Subcutaneous adipose tissue (tissue), 4 donors: ENCODE results near the gene REPS1. TPM values are rescaled to one million over a fixed set of nuclear protein-coding genes. Genes with fewer than 3 reads are reported as not detected.

Experiments
- CTCF ChIP-seq: fragments of 450-650 bp; IDR thresholded peaks from one replicate; pipeline ENCODE4 v1.5.1; 2016; ENCODE audit warnings: low read depth, mild to moderate bottlenecking, control low read depth, antibody characterized with exemption, moderate library complexity
- total RNA-seq, 4 donors: library from RNA; depleted of rRNA; stranded (reverse); fragments of >200 nt; gene quantifications; one replicate each; pipeline ENCODE4 v1.1.0, GENCODE V29; 2016

The REPS1 gene
- total RNA-seq, 4 donors from 2014 or later = 27.1 to 47.3 (median 33.1) TPM

DNA sequence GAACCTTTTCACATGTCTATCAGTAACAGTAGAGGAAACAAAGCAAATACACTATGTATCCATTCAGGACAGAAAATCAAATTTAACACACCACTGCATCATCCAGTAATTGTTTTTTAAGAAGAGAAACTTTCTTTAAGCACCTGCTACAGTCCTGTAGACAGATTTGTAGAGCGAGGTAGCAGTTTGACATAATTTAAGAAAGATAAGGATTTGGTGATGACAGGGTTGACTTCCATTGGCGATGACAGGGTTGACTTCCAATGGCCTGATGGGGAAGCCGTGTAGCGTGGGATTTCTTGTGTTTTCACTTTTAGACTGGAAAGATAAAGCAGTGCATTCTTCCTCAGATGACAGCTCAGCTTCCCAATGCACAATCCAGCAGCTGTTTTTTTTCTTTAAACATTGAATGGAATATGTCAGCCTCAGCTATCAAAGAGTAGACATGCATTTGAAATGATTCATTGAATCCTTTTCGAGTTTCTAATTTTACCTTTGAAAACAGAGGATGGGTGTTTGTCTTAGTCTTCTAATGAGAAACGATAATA, 123.6 kb downstream of the REPS1 start:
- no peak for TF ChIP-seq CTCF

DNA sequence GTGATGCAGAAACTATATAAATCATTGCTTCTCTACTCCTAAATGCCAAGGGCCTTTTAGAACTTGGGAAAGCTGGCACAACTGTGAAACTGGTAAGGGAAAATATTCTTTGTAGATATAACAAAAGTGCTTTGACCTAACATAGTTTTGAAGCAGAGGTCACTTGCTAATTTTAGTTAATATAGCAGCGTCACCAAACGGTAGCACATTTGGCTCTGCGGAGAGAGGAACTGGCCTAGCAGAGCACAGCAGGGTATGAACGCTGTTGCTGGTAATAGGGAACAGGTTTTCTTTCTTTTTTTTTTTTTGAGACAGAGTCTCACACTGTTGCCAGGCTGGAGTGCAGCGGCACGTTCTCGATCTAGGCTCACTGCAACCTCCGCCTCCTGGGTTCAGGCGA, 124.7 kb downstream of the REPS1 start:
- TF ChIP-seq CTCF = no peak

- TF ChIP-seq CTCF = no peak
Measured at GRCh38 chr6:138862456-138862855, 125.6 kb downstream of the REPS1 start.

DNA sequence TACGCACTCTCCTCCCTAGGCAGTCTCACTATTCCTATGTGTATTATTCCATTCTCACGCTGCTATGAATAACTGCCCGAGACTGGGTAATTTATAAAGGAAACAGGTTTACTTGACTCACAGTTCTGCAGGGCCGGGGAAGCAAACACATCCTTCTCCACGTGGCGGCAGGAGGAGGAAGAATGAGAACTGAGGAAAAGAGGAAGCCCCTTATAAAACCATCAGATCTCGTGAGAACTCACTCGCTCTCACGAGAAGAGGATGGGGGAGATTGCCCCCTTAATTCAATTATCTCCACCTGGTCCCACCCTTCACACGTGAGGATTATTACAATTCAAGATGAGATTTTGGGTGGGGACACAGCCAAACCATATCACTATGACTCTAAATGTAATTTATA, 130.3 kb downstream of the REPS1 start:
- TF ChIP-seq CTCF = no peak

- no peak for TF ChIP-seq CTCF
Measured at GRCh38 chr6:138856654-138857053, 131.4 kb downstream of the REPS1 start.

Other genes starting within 250 kb of the REPS1 start
- 10 to 100 TPM; 20.9 to 33.9 (median 24.8) TPM for gene CCDC28A, start 214.5 kb downstream of the REPS1 start, total RNA-seq
- under 1 TPM in 2 of 4 donors, not detected in 2; 0.44 to 0.51 TPM for gene ECT2L, start 192.2 kb downstream of the REPS1 start, total RNA-seq
- 10 to 100 TPM in 3 of 4 donors, 1 to 10 TPM in 1; 3.2 to 31.6 (median 14.3) TPM for gene ABRACL, start 40.5 kb upstream of the REPS1 start, total RNA-seq
- 10 to 100 TPM; 37.5 to 57.1 (median 49.1) TPM for gene HECA, start 146.8 kb upstream of the REPS1 start, total RNA-seq